ENCODE data around the gene OPRM1.

The OPRM1 gene

GRCh38 chr6:154289818-154290508, 250.9 kb downstream of the OPRM1 start:
- DNase-seq, result no peak

DNA sequence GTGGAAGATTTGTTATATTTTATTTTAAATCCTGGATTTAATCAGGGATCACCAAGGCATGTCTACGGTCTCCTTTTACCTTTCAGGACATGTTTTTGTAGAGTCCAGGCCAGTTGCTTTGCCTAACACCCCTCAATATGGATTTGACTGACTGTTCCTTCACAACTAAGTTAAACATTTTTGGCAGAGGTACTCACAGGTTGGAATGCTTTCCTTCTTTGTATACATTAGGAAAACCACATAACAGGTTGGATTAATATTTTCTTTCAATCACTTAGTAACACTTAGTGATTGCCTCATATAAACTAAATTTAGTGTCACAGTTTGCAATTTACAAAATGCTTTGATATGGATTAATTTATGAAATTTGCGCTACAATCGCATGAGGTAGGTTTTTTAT, 253.0 kb downstream of the OPRM1 start:
- no peak for DNase-seq

GRCh38 chr6:154292855-154293519, 253.9 kb downstream of the OPRM1 start:
- DNase-seq, result no peak

DNA sequence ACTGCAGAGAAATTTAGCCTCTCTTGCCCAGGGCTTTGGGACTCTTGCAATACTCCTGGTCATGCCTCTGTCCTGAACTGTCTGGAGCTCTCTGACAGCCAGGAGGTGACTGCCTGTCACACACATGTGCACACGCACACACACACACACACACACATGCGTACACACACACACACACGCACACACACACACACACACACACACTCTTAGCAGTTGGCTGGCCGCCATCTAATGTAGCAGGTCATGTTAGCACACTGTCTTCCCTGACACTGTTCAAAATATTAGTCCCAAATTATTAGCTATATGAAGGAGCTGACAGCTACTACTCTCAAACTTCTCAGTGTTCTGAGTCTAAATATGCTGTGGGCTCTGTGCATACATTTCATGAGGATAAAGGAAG, 256.7 kb downstream of the OPRM1 start:
- no peak for DNase-seq
